GM18511 (cell line): ENCODE data around the gene FBXL19.
A peak's percentile ranks its signal among the peaks of the same experiment; 100 is the strongest.

Source experiments
- ATAC-seq: cut with Tn5 transposase; IDR thresholded peaks from one replicate; pipeline ENCODE4 v1.9.1; 2021; ENCODE audit warnings: mild to moderate bottlenecking, moderate library complexity; ENCODE audit not compliant: unreplicated experiment

Gene FBXL19

DNA sequence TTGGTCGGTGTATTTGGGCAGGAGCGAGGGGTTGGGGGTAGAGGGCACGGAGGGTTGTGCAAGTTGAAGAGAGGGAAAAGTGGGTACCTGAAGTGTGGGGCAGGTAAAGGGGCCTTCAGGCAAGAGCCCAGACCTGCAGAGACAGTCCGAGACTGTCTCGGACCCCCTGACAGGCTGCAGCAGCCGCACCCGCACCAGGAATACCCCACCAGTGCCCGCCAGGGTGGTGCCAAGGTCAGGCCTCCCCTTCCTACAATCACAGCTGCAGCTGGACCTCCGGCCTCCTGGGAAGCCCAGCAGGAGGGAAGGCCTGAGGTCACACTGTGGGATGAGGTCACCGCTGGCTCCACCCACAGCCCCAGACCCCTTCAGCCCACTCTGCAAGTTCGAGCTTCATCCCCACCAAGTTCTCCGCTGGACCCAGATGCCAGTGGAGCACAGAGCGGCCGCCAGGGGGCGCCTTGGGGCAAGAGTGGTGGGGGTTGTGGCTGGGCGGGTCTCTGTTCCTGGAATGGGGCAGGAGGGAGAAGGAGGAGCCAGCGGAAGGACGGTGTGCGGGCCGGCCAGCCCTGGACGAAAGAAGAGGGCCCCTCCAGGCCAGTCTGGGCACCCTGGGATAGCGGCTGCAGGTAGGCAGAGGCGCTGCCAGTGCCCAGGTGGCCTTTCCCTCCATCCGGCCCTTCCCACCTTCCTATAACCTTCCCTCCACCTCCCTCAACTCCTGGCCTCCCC is 61.5 kb downstream of the FBXL19 start, which contains the start of gene HSD3B7:
HSD3B7 (plus strand) TSS at position 539 of the 732 bp plus-strand sequence. CDS start 452 bp downstream, outside the sequence.
- ATAC-seq = peak; percentile 66

DNA sequence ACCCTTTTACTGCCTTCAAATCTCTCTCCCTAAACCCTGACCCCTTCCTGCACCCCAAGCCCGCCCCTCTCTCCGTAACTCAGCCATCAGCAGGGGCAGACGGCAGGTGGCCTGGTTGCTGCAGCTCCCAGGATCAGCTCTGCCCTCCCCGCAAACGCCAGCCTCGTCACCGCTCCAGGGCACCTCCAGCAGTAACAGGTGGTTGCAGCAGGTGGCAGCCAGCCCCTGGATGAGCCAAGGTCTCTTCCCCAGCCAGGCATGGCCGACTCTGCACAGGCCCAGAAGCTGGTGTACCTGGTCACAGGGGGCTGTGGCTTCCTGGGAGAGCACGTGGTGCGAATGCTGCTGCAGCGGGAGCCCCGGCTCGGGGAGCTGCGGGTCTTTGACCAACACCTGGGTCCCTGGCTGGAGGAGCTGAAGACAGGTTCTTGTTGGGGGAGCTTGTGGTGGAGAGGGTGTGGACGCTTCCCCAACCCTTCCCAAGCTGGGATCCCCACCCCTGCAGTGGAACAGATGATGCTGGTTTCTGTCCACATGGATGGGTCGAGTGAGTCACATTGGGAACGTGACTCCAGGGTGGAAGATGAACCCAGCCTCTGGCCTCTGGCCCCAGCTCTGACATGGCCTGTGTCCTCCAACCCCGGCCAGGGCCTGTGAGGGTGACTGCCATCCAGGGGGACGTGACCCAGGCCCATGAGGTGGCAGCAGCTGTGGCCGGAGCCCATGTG is 62.2 kb downstream of the FBXL19 start:
- ATAC-seq = no peak

DNA sequence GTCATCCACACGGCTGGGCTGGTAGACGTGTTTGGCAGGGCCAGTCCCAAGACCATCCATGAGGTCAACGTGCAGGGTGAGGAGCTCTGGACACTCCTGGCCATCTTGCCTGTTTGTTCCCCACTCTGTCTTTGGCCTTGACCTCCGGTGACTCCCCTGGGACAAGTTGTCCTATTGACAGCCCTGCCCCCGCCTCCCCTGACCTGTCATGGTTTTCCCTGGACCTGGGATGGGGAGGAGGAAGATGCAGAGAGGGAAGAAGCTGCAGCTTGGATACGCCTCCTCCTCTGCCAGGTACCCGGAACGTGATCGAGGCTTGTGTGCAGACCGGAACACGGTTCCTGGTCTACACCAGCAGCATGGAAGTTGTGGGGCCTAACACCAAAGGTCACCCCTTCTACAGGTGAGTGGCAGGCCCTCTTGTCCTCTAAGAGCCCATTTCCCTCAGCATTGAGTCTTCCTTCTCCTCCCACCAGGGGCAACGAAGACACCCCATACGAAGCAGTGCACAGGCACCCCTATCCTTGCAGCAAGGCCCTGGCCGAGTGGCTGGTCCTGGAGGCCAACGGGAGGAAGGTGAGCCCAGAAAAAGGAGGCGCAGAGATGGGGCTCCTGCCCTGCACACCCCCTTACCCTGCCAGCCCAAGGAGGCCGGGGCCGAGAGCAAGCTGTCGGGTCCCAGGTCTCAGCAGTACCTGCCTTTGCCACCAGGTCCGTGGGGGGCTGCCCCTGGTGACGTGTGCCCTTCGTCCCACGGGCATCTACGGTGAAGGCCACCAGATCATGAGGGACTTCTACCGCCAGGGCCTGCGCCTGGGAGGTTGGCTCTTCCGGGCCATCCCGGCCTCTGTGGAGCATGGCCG is 63.0 kb downstream of the FBXL19 start:
- ATAC-seq = no peak

- no peak for ATAC-seq
These were observed 64.3 kb downstream of the FBXL19 start for GRCh38 chr16:30987581-30988190.

- no peak for ATAC-seq
These were observed 66.2 kb downstream of the FBXL19 start for GRCh38 chr16:30989469-30990047.

- no peak for ATAC-seq
These were observed 66.7 kb downstream of the FBXL19 start for GRCh38 chr16:30990105-30990504.

- ATAC-seq = no peak
These were observed 67.7 kb downstream of the FBXL19 start for GRCh38 chr16:30991052-30991451.

DNA sequence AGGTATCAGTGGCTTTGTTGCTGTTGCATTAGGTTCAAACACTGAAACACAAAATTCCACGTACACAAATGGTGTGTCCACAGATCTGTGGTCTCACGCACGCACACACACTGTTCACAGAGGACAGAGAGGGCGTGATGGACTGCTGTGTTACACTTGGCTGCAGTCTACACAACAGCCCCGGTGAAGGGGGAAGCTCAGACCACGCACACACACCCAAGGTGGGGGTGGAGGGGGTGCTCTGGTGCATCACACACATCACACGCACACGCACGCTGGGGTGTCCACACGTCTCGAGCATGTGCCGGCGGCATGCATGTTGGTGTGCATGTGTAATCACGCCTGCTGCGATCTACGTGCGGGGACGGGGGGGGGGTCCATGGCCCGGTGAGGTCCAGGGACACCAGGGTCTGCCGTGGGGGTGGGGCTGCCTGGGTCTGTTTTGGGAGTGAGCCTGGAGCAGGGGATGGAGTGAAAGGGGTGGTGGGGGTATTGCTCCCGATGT is 69.0 kb downstream of the FBXL19 start:
- no peak for ATAC-seq

- ATAC-seq = no peak
These were observed 69.8 kb downstream of the FBXL19 start for GRCh38 chr16:30992931-30993816.

DNA sequence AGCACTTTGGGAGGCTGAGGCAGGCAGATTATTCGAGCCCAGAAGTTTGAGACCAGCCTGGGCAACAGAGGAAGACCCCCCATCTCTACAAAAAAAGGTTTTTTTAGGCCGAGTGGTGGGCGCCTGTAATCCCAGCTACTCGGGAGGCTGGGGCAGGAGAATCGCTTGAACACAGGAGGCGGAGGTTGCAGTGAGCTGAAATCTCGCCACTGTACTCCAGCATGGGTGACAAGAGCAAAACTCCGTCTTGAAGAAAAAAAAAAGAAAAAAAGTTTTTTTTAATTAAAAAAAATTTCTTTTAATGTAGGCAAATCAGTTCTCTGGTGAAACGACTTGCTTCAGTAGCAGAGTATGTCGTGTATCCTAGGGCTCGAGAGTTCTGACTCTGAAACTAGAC is 72.6 kb downstream of the FBXL19 start:
- no peak for ATAC-seq

DNA sequence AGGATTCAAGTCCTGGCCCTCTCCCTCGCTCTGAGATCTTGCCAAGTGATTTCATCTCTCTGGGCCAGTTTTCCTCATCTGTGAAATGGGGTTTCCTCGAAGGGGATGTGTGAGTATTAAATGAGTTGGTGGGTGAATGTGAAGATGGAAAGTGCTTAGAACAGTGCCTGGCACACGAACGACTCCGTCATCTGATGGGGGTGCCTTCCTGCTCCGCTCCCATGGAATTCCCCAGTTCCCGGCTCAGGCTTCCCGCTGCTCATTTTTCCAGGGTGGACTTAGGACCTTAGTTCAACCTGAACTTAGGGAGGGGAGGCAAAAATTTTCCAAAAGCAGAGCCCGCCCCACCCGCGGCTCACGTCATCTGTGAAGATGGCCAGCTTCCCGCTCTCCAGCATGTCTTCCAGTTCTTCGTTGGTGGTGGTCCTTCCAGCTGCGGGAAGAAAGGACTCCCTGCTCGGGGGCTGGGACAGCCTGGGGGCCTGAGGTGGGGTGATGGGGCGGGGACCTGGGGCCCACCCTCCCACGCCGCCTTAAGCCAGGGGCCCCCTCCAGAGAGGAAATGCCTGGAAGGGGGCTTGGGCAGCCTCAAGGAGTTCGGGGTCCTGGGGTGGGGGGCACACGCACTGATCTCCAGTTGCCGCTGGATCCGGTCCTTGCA is 73.1 kb downstream of the FBXL19 start:
- peak; percentile 10 for ATAC-seq

DNA sequence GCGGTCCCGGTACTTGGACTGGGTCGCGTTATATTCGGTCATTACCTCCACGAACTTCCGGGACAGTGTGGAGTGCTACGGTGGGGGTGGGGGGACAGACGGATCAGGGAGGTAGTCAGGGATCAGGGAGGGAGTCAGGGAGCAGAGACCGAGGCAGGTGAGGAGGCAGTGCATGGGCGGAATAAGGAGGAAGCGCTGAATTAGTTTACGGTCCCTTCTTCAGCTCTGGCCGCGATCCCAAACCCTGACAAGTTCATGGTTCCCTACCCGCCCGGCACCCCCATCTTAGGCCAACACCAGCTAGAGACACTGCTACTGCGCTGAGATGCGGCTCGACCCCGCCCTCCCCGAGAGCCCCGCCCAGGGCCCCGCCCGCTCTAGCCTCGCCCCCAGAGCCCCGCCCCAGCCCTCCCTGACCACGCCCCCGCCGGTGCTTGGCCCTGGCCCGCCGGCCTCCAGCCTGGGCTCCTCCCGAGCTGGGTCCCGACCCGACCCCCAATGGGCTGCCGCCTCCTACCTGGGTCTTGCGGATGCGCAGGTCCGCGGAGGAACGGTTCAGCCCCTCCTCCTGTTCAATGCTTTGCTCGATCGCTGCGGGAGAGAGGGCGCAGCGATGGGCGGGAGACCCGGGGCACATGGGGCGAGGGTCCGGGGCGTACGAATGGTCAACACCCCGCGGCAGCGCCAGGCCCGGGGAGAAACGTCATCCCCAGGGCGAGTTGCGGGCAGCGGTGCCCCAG is 73.8 kb downstream of the FBXL19 start:
- peak; percentile 89 for ATAC-seq

GRCh38 chr16:30997725-30998711 is 74.6 kb downstream of the FBXL19 start:
- ATAC-seq = no peak
